K562 (cell line): Measurements from ENCODE around the gene MMAB.

Experiments
- JUN ChIP-seq, 2 experiments: sonication (generic) in 1 of 2; formaldehyde crosslinking in 1 of 2; IDR thresholded peaks; 2 replicates each; pipeline versions ENCODE4 v1.6.1 to v1.8.0; 2012 to 2022; ENCODE audit warnings: borderline replicate concordance in 2 of 2, mild to moderate bottlenecking in 2 of 2, improper control_type of control experiment in 1 of 2, low read depth in 1 of 2, low read length in 1 of 2, missing genetic modification reagents in 1 of 2
- POLR2AphosphoS5 ChIP-seq: IDR thresholded peaks from 2 replicates; pipeline ENCODE4 v1.6.1; 2011; ENCODE audit warnings: mild to moderate bottlenecking, low read depth, low read length, moderate library complexity; ENCODE audit not compliant: control insufficient read depth, insufficient read depth
- PRDM10 ChIP-seq: fragments of 450-650 bp; IDR thresholded peaks from 2 replicates; pipeline ENCODE4 v1.6.1; 2018; ENCODE audit not compliant: partially characterized antibody
- ZFP1 ChIP-seq: fragments of 450-650 bp; formaldehyde crosslinking; IDR thresholded peaks from 2 replicates; pipeline ENCODE4 v1.4.0; 2020; ENCODE audit warnings: mild to moderate bottlenecking, mixed read lengths
- ZNF696 ChIP-seq: fragments of 250-450 bp; sonication (Bioruptor Pico); conservative IDR thresholded peaks from 2 replicates; pipeline ENCODE4 v1.4.0; 2020; ENCODE audit warnings: mild to moderate bottlenecking, moderate library complexity
- ZNF830 ChIP-seq: fragments of 250-450 bp; sonication (Bioruptor Pico); IDR thresholded peaks from 2 replicates; pipeline ENCODE4 v1.5.0; 2021; ENCODE audit warnings: mild to moderate bottlenecking
- TF ChIP-seq, protein P1 (sequence below): IDR thresholded peaks from 3 replicates; pipeline ENCODE4 v1.6.1; 2011; ENCODE audit warnings: borderline replicate concordance, mild to moderate bottlenecking, moderate library complexity; ENCODE audit not compliant: insufficient read length; ENCODE audit errors: extremely low read depth
- TF ChIP-seq, protein P2 (sequence below), 3 experiments: IDR thresholded peaks in 2 of 3; conservative IDR thresholded peaks in 1 of 3; 2 replicates each; pipeline ENCODE4 v1.5.1; 2011 to 2012; ENCODE audit warnings: low read length in 3 of 3, mild to moderate bottlenecking in 3 of 3, control low read depth in 2 of 3, improper control_type of control experiment in 1 of 3, inconsistent platforms in 1 of 3, low read depth in 1 of 3, mixed read lengths in 1 of 3, moderate library complexity in 1 of 3; ENCODE audit not compliant: insufficient read depth in 2 of 3

- no peak for TF ChIP-seq POLR2AphosphoS5
- no peak for TF ChIP-seq ZFP1
- TF ChIP-seq ZNF830 (CRISPR knock-in tag), result no peak
- TF ChIP-seq, protein P1, sequence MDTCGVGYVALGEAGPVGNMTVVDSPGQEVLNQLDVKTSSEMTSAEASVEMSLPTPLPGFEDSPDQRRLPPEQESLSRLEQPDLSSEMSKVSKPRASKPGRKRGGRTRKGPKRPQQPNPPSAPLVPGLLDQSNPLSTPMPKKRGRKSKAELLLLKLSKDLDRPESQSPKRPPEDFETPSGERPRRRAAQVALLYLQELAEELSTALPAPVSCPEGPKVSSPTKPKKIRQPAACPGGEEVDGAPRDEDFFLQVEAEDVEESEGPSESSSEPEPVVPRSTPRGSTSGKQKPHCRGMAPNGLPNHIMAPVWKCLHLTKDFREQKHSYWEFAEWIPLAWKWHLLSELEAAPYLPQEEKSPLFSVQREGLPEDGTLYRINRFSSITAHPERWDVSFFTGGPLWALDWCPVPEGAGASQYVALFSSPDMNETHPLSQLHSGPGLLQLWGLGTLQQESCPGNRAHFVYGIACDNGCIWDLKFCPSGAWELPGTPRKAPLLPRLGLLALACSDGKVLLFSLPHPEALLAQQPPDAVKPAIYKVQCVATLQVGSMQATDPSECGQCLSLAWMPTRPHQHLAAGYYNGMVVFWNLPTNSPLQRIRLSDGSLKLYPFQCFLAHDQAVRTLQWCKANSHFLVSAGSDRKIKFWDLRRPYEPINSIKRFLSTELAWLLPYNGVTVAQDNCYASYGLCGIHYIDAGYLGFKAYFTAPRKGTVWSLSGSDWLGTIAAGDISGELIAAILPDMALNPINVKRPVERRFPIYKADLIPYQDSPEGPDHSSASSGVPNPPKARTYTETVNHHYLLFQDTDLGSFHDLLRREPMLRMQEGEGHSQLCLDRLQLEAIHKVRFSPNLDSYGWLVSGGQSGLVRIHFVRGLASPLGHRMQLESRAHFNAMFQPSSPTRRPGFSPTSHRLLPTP, result no peak
- TF ChIP-seq JUN (IDR thresholded peaks at IDR 0.05; ENCODE audit: borderline replicate concordance, low read depth, low read length), result no peak
- no peak for TF ChIP-seq JUN (CRISPR knock-in tag; IDR thresholded peaks at IDR 0.05; ENCODE audit: borderline replicate concordance)
- TF ChIP-seq, protein P2, sequence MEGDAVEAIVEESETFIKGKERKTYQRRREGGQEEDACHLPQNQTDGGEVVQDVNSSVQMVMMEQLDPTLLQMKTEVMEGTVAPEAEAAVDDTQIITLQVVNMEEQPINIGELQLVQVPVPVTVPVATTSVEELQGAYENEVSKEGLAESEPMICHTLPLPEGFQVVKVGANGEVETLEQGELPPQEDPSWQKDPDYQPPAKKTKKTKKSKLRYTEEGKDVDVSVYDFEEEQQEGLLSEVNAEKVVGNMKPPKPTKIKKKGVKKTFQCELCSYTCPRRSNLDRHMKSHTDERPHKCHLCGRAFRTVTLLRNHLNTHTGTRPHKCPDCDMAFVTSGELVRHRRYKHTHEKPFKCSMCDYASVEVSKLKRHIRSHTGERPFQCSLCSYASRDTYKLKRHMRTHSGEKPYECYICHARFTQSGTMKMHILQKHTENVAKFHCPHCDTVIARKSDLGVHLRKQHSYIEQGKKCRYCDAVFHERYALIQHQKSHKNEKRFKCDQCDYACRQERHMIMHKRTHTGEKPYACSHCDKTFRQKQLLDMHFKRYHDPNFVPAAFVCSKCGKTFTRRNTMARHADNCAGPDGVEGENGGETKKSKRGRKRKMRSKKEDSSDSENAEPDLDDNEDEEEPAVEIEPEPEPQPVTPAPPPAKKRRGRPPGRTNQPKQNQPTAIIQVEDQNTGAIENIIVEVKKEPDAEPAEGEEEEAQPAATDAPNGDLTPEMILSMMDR (IDR thresholded peaks at IDR 0.05 in 2 of 3, conservative IDR thresholded peaks at IDR 0.05 in 1 of 3; ENCODE audit: insufficient read depth in 2 of 3, low read depth in 1 of 3, low read length in 3 of 3), result no peak
- no peak for TF ChIP-seq ZNF696 (CRISPR knock-in tag)
- no peak for TF ChIP-seq PRDM10
Measured at GRCh38 chr12:109563291-109564284, 9.7 kb downstream of the MMAB start.
